ENCODE measurements around the gene MMP28. TPM values are rescaled to one million over a fixed set of nuclear protein-coding genes. Genes with fewer than 3 reads are reported as not detected.

MMP28 gene
- polyA plus RNA-seq, 2 donors, result 14.8 to 21.7 TPM

DNA sequence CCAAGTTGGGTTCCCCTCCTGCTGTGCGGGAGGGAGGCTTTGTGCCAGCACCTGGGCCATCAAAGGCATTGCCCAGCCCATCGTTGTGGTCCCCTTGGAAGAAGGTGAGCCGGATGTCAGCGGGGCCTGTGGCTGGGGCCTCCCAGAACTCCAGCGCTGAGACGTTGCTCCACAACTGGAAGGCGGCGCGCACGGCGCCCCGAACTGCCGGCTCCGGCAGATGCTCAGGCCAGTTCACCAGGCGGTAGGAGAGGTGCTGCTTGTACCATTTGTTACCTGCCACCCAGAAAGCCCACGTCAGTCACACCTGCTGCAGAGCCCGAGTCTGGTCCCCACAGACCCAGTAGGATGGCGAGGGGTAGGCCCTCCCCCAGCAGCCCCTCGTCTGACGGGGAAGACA is 22.3 kb downstream of the MMP28 start:
- H3K4me1 ChIP-seq (ENCODE audit: control insufficient read depth in 2 of 2, insufficient read depth in 2 of 2, low read length in 1 of 2), result peaks cover 4 to 12% of the 10 kb centered on the region in 2 donors
- no peaks in the 10 kb centered on the region for H3K27me3 ChIP-seq (ENCODE audit: control insufficient read depth in 1 of 2, insufficient read depth in 2 of 2, low read length in 2 of 2)
- 79 to 82% methylated on average over 20 of the region's 20 CpGs for WGBS, 2 donors
- peaks cover 0 to 2% of the 10 kb centered on the region in 2 donors for H3K9me3 ChIP-seq (ENCODE audit: control insufficient read depth in 2 of 2, insufficient read depth in 1 of 2, low read depth in 1 of 2, low read length in 1 of 2)
- H3K27ac ChIP-seq (ENCODE audit: low read depth in 2 of 2, low read length in 1 of 2), result peak overlapping the region in 1 of 2 donors; percentile 87
- H3K36me3 ChIP-seq (ENCODE audit: control insufficient read depth in 2 of 2, insufficient read depth in 2 of 2, low read length in 1 of 2), result peaks cover 0 to 2% of the 10 kb centered on the region in 2 donors
- H3K4me3 ChIP-seq (ENCODE audit: low read depth in 1 of 2, low read length in 2 of 2), result no peak overlapping the region

DNA sequence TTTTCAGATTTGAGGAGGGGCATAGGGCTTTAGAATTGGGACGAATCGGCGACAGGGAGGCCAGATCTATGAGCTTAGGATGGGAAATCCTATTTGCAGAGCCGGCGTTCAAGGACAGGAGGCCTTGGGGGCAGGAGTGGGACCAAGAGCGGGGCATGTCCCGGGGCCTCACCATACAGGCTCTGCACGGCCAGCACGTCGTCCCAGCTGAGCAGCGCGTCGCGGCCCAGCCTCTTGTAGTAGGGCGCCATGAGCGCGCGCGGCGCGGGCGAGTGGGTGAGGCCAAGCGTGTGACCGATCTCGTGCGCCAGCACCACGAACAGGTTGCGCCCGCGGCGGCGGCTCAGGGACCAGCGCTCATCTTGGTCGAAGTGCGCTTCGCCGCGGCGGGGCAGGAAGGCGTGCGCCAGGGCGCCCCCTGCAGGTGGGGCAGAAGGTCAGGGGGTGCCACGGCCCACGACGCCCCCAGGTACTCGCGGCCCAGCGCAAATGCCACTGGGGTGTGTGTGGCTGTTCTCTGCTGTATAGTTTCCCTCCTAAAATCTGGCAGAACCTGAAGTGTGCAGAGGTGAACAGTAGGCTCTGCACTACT is 25.4 kb downstream of the MMP28 start:
- WGBS, 2 donors, result 94 to 96% methylated on average over 48 of the region's 48 CpGs
- peaks cover 2 to 12% of the 10 kb centered on the region in 2 donors for H3K4me1 ChIP-seq (ENCODE audit: control insufficient read depth in 2 of 2, insufficient read depth in 2 of 2, low read length in 1 of 2)
- H3K27ac ChIP-seq (ENCODE audit: low read depth in 2 of 2, low read length in 1 of 2), result no peak overlapping the region

DNA sequence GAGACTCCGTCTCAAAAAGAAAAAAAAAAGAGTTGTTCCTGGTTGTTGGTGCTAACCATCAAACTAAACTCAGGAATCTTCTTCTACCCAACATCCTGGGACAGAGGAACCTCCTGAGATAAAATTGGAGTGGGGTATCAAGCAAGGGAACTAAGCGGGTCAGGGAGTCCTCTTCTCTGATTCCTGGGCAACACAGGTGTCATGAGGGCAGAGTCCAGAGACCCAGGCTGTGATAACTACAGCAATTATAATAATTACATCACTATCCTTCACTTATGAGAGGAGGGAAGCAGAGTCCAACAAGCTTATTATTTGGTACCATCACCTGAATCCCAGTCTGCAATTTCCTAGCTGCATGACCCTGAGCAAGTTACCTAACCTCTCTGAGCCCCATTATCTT is 26.6 kb downstream of the MMP28 start:
- H3K27me3 ChIP-seq (ENCODE audit: control insufficient read depth in 1 of 2, insufficient read depth in 2 of 2, low read length in 2 of 2), result no peaks in the 10 kb centered on the region
- H3K27ac ChIP-seq (ENCODE audit: low read depth in 2 of 2, low read length in 1 of 2), result no peak overlapping the region
- H3K36me3 ChIP-seq (ENCODE audit: control insufficient read depth in 2 of 2, insufficient read depth in 2 of 2, low read length in 1 of 2), result no peaks in the 10 kb centered on the region
- no peak overlapping the region for H3K4me3 ChIP-seq (ENCODE audit: low read depth in 1 of 2, low read length in 2 of 2)
- peaks cover 0 to 2% of the 10 kb centered on the region in 2 donors for H3K9me3 ChIP-seq (ENCODE audit: control insufficient read depth in 2 of 2, insufficient read depth in 1 of 2, low read depth in 1 of 2, low read length in 1 of 2)
- H3K4me1 ChIP-seq (ENCODE audit: control insufficient read depth in 2 of 2, insufficient read depth in 2 of 2, low read length in 1 of 2), result peaks cover 5 to 8% of the 10 kb centered on the region in 2 donors
- 88 to 95% methylated on average over 2 of the region's 2 CpGs for WGBS, 2 donors

More for the DNA sequence above, 25.4 kb downstream of the MMP28 start:
- no peaks in the 10 kb centered on the region for H3K27me3 ChIP-seq (ENCODE audit: control insufficient read depth in 1 of 2, insufficient read depth in 2 of 2, low read length in 2 of 2)
- H3K4me3 ChIP-seq (ENCODE audit: low read depth in 1 of 2, low read length in 2 of 2), result no peak overlapping the region
- H3K9me3 ChIP-seq (ENCODE audit: control insufficient read depth in 2 of 2, insufficient read depth in 1 of 2, low read depth in 1 of 2, low read length in 1 of 2), result peaks cover 0 to 2% of the 10 kb centered on the region in 2 donors
- no peaks in the 10 kb centered on the region for H3K36me3 ChIP-seq (ENCODE audit: control insufficient read depth in 2 of 2, insufficient read depth in 2 of 2, low read length in 1 of 2)

DNA sequence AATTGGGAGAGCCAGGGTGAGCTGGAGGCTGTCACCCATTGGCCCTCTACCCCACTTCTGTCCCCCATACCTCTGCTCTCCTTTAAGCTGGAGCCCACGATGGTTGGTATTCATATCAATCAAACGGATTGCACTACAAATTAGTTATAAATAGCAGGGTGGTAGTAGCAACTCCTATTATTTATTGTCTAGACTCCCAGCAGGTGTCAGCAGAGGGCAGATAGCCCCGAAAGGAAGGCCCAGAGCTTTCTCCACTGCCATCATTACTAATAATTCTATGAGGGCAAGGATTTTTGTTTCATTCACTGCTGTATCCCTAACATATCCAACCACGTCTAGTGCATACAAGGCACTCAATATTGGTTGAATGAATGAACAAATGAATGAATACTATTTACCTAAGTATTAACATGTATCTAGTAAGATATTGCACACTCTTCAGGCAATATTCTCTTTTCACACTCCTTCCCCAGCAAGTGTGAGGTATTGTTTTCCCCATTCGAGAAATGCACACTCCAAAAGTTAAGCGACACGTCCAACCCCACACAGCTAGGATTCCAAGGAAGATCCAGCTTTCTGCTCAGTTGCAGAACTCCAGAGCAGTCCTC is 28.4 kb downstream of the MMP28 start:
- peaks cover 0 to 2% of the 10 kb centered on the region in 2 donors for H3K9me3 ChIP-seq (ENCODE audit: control insufficient read depth in 2 of 2, insufficient read depth in 1 of 2, low read depth in 1 of 2, low read length in 1 of 2)
- peaks cover 5 to 6% of the 10 kb centered on the region in 2 donors for H3K4me1 ChIP-seq (ENCODE audit: control insufficient read depth in 2 of 2, insufficient read depth in 2 of 2, low read length in 1 of 2)
- no peak overlapping the region for H3K27ac ChIP-seq (ENCODE audit: low read depth in 2 of 2, low read length in 1 of 2)
- H3K27me3 ChIP-seq (ENCODE audit: control insufficient read depth in 1 of 2, insufficient read depth in 2 of 2, low read length in 2 of 2), result no peaks in the 10 kb centered on the region
- H3K4me3 ChIP-seq (ENCODE audit: low read depth in 1 of 2, low read length in 2 of 2), result no peak overlapping the region
- H3K36me3 ChIP-seq (ENCODE audit: control insufficient read depth in 2 of 2, insufficient read depth in 2 of 2, low read length in 1 of 2), result no peaks in the 10 kb centered on the region
- 40 to 43% methylated on average over 7 of the region's 7 CpGs for WGBS, 2 donors

DNA sequence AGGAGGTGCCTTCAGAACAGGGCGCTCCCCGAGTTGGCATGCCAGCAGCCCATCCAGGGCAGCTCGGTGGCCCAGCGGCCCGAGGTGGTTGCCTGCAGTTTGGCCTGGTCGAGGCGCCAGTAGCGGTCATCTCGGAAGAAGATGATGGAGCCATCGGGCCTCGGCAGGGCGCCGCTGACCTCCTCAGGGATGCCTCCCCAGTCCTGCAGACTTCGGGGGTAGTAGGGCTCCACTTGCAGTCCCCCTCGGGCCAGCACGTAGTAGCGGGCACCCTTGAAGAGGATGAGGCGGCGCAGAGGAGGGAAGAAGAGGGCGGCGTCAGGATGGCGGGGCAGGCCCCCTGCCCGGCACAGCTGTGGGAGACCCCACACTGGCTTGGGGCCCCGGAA is 29.0 kb downstream of the MMP28 start:
- peaks cover 5 to 6% of the 10 kb centered on the region in 2 donors for H3K4me1 ChIP-seq (ENCODE audit: control insufficient read depth in 2 of 2, insufficient read depth in 2 of 2, low read length in 1 of 2)
- no peaks in the 10 kb centered on the region for H3K27me3 ChIP-seq (ENCODE audit: control insufficient read depth in 1 of 2, insufficient read depth in 2 of 2, low read length in 2 of 2)
- H3K36me3 ChIP-seq (ENCODE audit: control insufficient read depth in 2 of 2, insufficient read depth in 2 of 2, low read length in 1 of 2), result no peaks in the 10 kb centered on the region
- 90 to 92% methylated on average over 23 to 24 of the region's 24 CpGs for WGBS, 2 donors
- no peak overlapping the region for H3K4me3 ChIP-seq (ENCODE audit: low read depth in 1 of 2, low read length in 2 of 2)
- peaks cover 0 to 2% of the 10 kb centered on the region in 2 donors for H3K9me3 ChIP-seq (ENCODE audit: control insufficient read depth in 2 of 2, insufficient read depth in 1 of 2, low read depth in 1 of 2, low read length in 1 of 2)
- no peak overlapping the region for H3K27ac ChIP-seq (ENCODE audit: low read depth in 2 of 2, low read length in 1 of 2)

DNA sequence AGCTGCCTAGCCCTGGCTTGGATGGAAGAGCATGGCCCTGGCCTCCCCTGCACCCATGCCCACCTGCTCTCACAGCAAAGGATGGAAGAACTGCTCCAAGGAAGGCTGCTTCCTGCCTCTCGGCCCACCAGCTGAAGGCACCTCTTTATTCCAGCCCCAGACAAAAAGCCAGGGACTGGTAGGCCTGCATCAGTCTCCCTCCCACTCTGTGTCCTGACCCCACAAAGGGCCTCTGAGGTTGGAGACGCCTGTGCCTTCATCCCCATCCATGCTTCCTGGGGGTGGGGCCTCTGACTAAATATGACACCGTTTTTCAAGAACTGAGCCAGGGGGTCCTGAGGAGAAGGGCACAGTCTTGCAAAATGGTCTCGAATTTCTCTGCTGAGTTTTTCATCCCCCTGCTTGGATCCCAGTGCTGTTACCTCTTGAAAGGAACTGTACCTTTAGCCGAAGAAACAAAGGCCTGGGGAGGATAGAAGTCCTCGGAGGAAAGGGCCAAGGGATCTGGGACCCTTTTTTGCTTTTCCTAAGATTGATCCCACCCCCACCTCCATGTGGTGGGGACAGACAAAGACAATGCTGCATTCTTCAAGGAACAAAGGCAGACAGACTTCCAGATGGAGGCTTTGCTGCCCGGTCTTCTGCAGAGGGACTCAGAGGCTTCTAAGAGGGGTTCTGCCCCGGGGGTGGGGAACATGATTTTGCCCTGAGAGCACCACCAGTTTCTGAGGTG is 29.5 kb downstream of the MMP28 start:
- peaks cover 0 to 2% of the 10 kb centered on the region in 2 donors for H3K9me3 ChIP-seq (ENCODE audit: control insufficient read depth in 2 of 2, insufficient read depth in 1 of 2, low read depth in 1 of 2, low read length in 1 of 2)
- no peaks in the 10 kb centered on the region for H3K36me3 ChIP-seq (ENCODE audit: control insufficient read depth in 2 of 2, insufficient read depth in 2 of 2, low read length in 1 of 2)
- H3K4me1 ChIP-seq (ENCODE audit: control insufficient read depth in 2 of 2, insufficient read depth in 2 of 2, low read length in 1 of 2), result peaks cover 5 to 6% of the 10 kb centered on the region in 2 donors
- no peak overlapping the region for H3K4me3 ChIP-seq (ENCODE audit: low read depth in 1 of 2, low read length in 2 of 2)
- WGBS, 2 donors, result 82 to 83% methylated on average over 8 of the region's 8 CpGs
- no peaks in the 10 kb centered on the region for H3K27me3 ChIP-seq (ENCODE audit: control insufficient read depth in 1 of 2, insufficient read depth in 2 of 2, low read length in 2 of 2)
- no peak overlapping the region for H3K27ac ChIP-seq (ENCODE audit: low read depth in 2 of 2, low read length in 1 of 2)

DNA sequence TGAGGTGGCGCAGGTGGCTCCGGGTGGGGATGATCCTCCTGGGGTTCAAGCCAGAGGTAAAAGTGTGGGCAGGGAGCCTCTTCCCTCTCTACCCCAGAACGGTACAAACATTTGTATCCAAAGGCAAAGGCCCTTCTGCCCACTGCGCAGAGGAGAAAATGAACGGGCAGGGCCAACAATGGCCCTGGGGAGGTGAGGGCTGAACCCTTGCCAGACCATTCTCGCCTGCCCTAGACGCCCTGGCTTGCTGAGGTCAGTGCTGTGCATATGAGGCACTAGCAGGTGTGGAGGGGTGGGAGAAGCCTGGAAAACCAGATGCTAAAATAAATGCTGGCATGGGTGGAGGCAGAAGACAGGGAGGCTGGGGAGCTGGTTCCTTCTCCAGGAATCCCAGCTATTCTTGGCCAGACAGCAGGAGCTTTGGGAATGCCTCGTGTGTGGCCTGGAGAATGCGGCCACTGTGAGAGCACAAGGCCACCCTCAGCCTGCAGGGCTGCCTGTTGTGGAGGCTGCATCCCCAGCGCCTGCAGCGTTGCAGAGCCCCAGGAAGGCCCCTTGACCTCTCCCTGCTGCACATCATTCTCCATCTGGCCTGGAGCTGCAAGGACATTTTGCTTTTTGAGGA is 30.2 kb downstream of the MMP28 start:
- H3K36me3 ChIP-seq (ENCODE audit: control insufficient read depth in 2 of 2, insufficient read depth in 2 of 2, low read length in 1 of 2), result no peaks in the 10 kb centered on the region
- peaks cover 5 to 6% of the 10 kb centered on the region in 2 donors for H3K4me1 ChIP-seq (ENCODE audit: control insufficient read depth in 2 of 2, insufficient read depth in 2 of 2, low read length in 1 of 2)
- 63 to 67% methylated on average over 11 of the region's 11 CpGs for WGBS, 2 donors
- H3K27me3 ChIP-seq (ENCODE audit: control insufficient read depth in 1 of 2, insufficient read depth in 2 of 2, low read length in 2 of 2), result no peaks in the 10 kb centered on the region
- no peak overlapping the region for H3K27ac ChIP-seq (ENCODE audit: low read depth in 2 of 2, low read length in 1 of 2)
- no peak overlapping the region for H3K4me3 ChIP-seq (ENCODE audit: low read depth in 1 of 2, low read length in 2 of 2)
- peaks cover 0 to 2% of the 10 kb centered on the region in 2 donors for H3K9me3 ChIP-seq (ENCODE audit: control insufficient read depth in 2 of 2, insufficient read depth in 1 of 2, low read depth in 1 of 2, low read length in 1 of 2)

DNA sequence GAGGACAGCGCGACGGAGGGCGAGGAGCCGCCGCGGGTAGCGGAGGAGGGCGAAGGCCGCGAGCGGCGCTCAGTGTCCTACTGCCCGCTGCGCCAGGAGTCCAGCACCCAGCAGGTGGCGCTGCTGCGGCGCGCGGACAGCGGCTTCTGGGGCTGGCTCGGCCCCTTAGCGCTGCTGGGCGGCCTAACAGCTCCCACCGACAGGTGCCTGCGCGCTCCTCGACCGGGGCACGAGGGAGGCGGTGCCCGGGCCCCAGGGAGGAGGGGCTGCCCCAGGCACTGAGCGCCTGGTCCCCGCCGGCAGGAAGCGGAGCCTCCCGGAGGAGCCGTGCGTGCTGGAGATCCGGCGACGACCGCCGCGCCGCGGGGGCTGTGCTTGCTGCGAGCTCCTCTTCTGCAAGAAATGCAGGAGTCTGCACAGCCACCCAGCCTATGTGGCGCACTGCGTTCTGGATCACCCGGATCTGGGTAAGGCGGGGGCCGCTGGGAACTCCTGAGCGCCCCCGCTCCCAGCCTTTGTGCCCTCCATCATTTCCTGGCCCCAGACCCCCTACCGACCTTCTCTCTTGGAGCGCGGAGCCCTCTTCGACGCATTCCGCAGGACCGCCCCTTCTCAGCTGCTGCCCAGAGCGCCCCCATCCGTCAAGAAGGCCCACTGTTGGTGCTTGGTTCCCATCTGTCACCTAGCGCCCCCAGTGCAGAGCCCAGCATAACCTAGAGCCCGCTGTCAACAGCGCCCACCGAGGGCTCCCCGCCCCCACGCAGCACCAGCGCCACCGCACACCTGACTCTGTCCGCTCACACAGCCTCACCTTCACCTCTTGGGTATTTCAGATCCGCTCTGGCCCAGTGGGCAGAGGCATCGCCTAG is 31.1 kb downstream of the MMP28 start:
- H3K4me3 ChIP-seq (ENCODE audit: low read depth in 1 of 2, low read length in 2 of 2), result peak overlapping the region; percentile 33 to 54
- no peaks in the 10 kb centered on the region for H3K36me3 ChIP-seq (ENCODE audit: control insufficient read depth in 2 of 2, insufficient read depth in 2 of 2, low read length in 1 of 2)
- WGBS, 2 donors, result 3 to 4% methylated on average over 67 to 75 of the region's 75 CpGs
- H3K27ac ChIP-seq (ENCODE audit: low read depth in 2 of 2, low read length in 1 of 2), result no peak overlapping the region
- no peaks in the 10 kb centered on the region for H3K9me3 ChIP-seq (ENCODE audit: control insufficient read depth in 2 of 2, insufficient read depth in 1 of 2, low read depth in 1 of 2, low read length in 1 of 2)
- H3K4me1 ChIP-seq (ENCODE audit: control insufficient read depth in 2 of 2, insufficient read depth in 2 of 2, low read length in 1 of 2), result peaks cover 5 to 6% of the 10 kb centered on the region in 2 donors
- H3K27me3 ChIP-seq (ENCODE audit: control insufficient read depth in 1 of 2, insufficient read depth in 2 of 2, low read length in 2 of 2), result no peaks in the 10 kb centered on the region

DNA sequence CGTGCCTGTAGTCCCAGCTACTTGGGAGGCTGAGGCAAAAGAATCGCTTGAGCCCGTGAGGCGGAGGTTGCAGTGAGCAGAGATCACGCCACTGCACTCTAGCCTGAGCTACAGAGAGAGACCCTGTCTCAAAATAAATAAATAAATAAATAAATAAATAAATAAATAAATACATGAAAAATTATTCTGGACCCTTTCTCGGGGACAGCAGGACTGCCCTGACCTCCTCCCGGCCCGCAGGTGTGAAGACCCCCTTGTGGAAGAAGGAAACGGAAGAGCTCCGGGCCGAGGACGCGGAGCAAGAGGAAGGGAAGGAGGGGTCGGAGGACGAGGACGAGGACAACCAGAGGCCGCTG is 31.7 kb downstream of the MMP28 start:
- Histone ChIP-seq H3K9me3 (ENCODE audit: control insufficient read depth in 2 of 2, insufficient read depth in 1 of 2, low read depth in 1 of 2, low read length in 1 of 2) (no peaks in the 10 kb centered on the region), H3K36me3 (ENCODE audit: control insufficient read depth in 2 of 2, insufficient read depth in 2 of 2, low read length in 1 of 2) (no peaks in the 10 kb centered on the region), H3K4me1 (ENCODE audit: control insufficient read depth in 2 of 2, insufficient read depth in 2 of 2, low read length in 1 of 2) (peaks cover 5 to 6% of the 10 kb centered on the region in 2 donors), H3K4me3 (ENCODE audit: low read depth in 1 of 2, low read length in 2 of 2) (peak overlapping the region in 1 of 2 donors; percentile 54), H3K27me3 (ENCODE audit: control insufficient read depth in 1 of 2, insufficient read depth in 2 of 2, low read length in 2 of 2) (no peaks in the 10 kb centered on the region), H3K27ac (ENCODE audit: low read depth in 2 of 2, low read length in 1 of 2) (no peak overlapping the region)
- 30 to 34% methylated on average over 16 to 17 of the region's 17 CpGs for WGBS, 2 donors
